Hair follicular keratinocyte (primary cell): Measurements from ENCODE around the gene ZNF605. TPM values are rescaled to one million over a fixed set of nuclear protein-coding genes. Genes with fewer than 3 reads are reported as not detected.

ENCODE experiments used
- total RNA-seq: library from RNA; depleted of rRNA; stranded (reverse); fragments of >200 nt; gene quantifications from 2 replicates; pipeline ENCODE4 v1.2.3, GENCODE V29; 2015

Gene ZNF605
- total RNA-seq = 2.8 and 3.7 TPM in 2 replicates

GRCh38 chr12:132956011-132956788 is at the start of gene ZNF605:
Gene ZNF605 (minus strand): TSS chr12:132956306. CDS start chr12:132945635, 10,671 bp downstream.

GRCh38 chr12:132986001-132986884 is 30.1 kb upstream of the ZNF605 start, which contains the start of gene ZNF26:
Gene ZNF26 (plus strand): TSS chr12:132986367. CDS start chr12:132986841, 474 bp downstream.

GRCh38 chr12:132887513-132888351 is 68.4 kb downstream of the ZNF605 start, which contains the start of gene CHFR:
Gene CHFR (minus strand): TSS chr12:132887605. CDS start chr12:132887328, 277 bp downstream.

Other genes with a start within 250 kb of the ZNF605 start
- 46.9 and 88.0 TPM in 2 replicates for gene PGAM5, start 245.5 kb downstream of the ZNF605 start, total RNA-seq
- 60.3 and 72.7 TPM in 2 replicates for gene ANKLE2, start 194.5 kb downstream of the ZNF605 start, total RNA-seq
- 39.9 and 56.2 TPM in 2 replicates for gene GOLGA3, start 127.4 kb downstream of the ZNF605 start, total RNA-seq
- gene CHFR, start 68.7 kb downstream of the ZNF605 start, total RNA-seq = 24.0 and 26.2 TPM in 2 replicates
- gene ZNF26, start 30.1 kb upstream of the ZNF605 start, total RNA-seq = 1.8 and 3.9 TPM in 2 replicates
- gene ZNF84, start 81.2 kb upstream of the ZNF605 start, total RNA-seq = 7.0 and 17.6 TPM in 2 replicates
- 10.0 and 10.4 TPM in 2 replicates for gene ZNF140, start 124.6 kb upstream of the ZNF605 start, total RNA-seq
- gene ZNF891, start 174.0 kb upstream of the ZNF605 start, total RNA-seq = 0.11 and 0.23 TPM in 2 replicates
- 3.4 and 8.4 TPM in 2 replicates for gene ZNF10, start 174.3 kb upstream of the ZNF605 start, total RNA-seq
- 11.9 and 13.5 TPM in 2 replicates for gene ZNF268, start 225.2 kb upstream of the ZNF605 start, total RNA-seq